HG02840 (cell line): ENCODE measurements around the gene PBX4.

ENCODE experiments used
- ATAC-seq: cut with Tn5 transposase; IDR thresholded peaks from one replicate; pipeline ENCODE4 v1.9.1; 2021; ENCODE audit warnings: mild to moderate bottlenecking, moderate library complexity, moderate number of reproducible peaks; ENCODE audit not compliant: unreplicated experiment, low FRiP score

PBX4 gene

DNA sequence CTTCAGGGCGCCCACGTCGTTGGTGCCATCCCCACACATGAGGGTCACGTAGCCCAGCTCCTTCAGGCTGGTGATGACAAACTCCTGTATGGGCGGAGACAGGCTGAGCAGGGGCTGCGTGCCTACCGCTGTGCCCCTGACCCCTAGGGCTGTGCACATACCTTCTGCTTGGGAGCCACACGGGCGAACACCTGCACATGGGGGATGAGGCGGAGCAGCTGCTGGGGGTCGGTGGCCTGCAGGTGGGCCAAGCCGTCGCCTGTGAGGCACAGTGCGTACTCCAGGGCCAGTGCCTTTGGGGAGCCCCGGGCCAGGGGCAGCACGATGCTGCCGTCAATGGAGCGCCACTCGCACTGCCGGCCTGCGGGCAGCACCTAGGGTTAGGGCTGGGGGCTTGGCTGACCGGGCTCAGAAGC is 31.1 kb upstream of the PBX4 start:
- no peak for ATAC-seq

DNA sequence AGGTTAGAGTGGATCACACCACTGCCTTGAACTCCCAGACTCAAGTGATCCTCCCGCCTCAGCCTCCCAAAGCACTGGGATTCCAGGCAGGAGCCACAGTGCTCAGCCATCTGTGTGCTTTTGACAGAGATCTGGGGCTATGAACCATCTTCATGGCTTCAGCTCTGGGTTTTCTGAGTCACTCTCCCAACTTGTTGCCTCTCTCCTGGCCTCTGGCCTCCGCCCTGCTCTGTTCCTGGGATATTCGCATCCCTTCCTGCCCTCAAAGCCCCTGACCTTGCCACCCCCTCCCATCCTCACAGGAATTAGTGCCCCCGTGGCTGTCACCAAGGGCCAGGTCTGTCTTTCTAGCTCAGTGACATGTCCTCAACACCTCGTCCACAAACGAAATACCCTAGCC is 30.7 kb upstream of the PBX4 start:
- ATAC-seq: no peak

DNA sequence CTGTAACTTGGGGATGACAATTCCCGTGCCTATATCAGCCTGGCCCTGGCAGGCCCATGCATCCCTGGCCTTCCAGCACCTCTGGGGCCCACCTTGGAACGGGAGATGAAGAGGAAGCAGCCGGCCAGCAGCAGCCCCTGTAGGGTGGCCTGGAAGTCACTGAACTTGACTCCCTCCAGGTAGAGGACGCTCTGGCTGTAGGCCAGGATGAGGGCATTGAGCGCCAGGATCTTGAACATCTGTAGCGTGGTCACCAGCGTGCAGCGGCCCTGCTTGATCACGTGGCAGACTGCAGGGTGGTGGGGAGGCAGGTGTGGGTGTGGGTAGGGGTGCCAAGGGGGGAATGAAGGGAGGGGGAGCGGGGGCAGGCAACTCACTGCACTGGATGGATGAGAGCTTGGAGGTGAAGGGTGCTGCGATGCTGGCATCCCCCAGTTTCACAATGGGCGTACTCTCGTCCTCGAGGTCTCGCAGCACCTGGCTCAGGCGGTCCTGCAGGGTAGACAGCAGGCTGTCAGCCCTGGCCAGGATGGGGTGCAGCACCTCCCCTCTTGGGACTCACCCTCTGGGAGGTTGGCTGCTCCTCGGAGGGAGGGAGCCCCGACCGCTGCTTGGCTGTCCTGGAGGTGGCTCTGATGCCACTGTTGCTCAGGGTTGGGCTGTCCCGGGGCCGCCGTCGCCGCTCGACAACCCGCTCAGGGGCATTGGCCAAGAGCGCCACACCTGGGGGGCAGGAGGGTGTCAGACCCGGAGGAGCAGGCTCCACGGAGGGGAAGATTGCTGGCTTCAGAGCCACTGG is 28.7 kb upstream of the PBX4 start:
- ATAC-seq: no peak

DNA sequence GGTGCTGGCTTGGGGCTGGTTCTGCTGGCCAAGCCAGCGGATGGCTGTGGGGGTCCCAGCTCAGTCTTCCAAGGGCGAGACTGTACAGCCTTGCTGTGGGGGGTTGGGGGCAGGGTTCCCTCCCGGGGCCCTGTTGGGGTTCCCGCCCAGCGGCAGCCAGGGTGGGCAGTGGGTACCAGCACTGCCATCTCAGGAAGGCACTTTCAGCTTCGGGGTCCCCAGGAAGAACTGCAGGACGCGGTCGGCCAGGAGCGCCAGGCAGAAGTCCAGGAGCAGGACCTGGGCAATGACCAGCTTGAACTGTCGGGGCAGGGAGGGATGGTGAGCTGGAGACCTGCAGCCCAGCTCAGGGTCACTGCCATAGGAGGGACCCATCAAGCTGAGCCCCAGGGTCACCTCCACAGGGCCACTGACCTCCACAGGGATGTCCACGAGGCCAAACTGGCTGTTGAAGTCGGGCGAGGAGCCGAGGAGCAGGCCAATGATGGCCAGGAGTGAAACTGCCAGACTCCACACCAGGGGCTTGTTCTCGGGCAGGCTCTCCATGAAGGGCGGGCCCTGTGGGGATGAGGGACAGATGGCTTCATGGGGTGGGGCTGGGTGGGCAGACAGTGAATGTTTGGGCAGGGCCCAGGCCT is 26.9 kb upstream of the PBX4 start:
- no peak for ATAC-seq

DNA sequence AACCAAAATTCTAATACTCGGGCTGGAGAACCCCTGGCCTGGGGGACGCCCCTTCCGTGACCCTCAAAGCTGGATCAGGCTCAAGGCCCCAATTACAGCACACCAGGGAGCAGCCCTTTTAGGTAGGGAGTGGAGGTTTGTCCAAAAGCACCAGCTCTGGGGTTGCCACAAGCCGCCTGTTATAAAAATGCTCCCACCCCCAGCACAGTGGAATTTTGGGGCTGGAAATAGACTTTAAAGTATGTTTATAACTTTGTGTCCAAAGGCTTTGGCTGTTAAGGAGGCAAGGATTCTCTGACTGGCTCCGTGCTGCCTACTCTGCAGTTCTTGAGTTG is 25.5 kb upstream of the PBX4 start:
- no peak for ATAC-seq

DNA sequence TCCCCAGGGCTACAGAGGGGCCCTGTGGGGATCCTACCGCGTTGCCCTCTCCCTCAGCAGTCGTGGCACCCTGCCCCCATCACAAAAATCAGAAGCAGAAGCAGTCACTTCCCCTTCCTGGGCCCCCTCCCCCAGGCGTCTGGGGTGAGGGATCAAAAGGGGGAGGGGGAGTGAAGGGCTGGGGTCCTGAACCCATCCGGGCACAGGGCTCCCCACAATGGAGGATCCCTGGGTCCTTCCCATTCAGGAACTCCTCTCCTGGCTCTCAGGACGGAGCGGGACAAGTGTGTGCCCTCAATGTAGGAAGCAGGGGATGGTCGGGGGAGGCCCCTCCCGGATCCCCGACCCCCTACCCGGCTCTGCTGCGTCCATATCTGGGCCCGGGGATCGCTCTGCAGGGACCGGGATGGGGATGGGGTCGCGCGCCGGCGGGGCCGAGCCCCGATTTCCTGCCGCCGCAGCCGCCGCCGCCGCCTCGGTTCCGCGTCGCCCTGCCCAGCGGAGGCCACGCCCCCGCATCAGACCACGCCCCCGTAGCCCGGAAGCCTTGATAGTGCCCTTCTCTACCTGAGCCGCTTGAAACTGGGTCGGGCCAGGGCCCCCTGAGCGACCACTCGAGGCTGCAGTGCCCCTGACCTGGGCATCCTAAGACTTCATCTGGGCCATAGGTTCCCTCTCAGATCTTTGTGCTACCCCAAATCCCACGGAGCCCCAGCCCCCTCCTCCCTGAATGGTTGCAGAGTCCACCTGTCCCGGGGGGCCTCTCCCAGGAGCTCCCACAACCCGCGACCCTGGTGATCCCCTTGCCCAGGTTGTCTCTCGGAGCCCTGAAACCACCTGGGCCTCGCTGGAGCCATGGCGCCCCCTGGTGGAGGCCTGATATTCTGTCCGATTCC is 24.9 kb upstream of the PBX4 start, which contains the start of gene GMIP:
TSS of gene GMIP (minus strand) at position 500 of the 896 bp plus-strand sequence. CDS start at position 372, 128 bp downstream.
- ATAC-seq: peak; percentile 79

DNA sequence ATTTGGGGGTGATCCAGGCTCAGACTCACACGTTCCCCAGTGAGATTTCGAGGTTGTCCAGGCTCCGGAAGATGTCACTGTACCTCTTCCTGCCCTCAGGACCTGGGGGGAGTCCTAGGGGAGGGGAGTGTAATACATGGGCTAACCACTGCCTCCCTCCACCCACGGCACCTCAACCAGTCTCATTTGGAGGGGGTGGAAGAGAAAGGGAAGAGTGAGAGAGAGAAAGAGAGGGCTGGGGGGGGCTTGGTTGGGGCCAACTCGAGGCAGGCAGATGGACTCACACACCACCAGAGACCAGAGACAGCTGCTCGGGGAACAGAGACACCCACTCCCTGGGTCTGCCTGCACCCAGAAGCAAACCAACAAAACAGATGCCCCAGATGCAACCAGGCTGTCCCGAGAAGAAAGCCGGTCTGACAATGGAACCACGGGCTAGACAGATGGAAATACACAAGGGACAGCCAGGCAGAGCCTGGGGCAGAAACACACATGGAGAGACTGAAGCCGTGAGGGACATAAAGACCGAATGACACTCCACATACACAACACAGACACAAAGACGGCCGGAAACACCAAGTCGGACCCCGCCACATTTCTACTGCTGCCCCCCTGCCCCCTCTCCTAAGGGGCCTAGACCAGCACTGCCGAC is 24.1 kb upstream of the PBX4 start:
- peak; percentile 13 for ATAC-seq

DNA sequence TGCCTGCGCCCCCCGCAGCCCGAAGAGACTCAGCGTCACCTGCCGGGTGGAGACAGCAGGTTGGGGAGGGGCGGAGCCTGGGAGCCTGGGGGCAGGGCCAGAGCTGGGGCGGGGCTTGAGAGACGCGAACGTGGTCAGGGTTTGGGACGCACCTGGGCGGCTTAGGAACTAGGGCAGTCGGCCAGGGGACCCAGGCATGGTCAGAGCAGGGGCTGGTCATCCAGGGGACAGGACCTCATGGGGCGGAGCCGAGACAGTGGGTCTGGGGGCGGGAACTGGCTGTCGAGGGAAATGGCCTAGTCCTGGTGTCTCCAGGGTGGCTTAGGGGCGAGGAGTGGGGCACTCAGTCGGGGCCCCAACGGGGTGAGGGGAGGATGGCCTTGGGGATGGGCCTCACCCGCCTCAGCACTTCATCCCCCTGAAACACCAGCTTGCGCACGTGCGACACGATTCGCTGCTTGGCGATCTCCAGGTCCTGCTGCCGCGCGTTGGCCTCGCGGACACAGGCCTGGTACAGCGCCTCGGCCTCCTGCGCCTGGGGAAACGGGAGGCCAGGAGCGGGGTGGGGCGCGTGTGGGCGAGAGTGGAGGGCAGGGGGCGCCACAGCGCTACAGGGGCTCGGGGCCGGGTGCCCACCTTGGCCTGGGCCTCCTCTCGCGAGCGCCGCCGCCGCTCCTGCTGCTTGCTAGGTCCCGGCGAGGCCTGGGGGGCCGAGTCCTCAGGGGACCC is 19.2 kb upstream of the PBX4 start:
- no peak for ATAC-seq

DNA sequence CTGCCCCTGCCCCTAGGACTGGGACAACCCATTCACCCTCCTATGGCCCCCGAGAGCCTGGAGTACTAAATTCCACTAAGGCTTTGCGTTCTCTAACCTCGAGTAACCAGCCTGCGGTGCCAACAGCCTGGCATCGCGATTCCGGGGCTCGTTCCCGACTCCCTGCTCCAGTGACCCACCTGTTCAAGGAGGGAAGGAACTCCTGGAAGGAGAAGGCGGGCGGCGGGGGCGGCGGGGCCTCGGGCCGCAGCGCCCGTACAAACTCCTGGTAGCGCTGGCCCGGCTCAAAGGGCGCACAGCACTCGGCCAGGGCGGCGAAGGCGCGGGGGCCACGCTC is 18.7 kb upstream of the PBX4 start:
- ATAC-seq: no peak

DNA sequence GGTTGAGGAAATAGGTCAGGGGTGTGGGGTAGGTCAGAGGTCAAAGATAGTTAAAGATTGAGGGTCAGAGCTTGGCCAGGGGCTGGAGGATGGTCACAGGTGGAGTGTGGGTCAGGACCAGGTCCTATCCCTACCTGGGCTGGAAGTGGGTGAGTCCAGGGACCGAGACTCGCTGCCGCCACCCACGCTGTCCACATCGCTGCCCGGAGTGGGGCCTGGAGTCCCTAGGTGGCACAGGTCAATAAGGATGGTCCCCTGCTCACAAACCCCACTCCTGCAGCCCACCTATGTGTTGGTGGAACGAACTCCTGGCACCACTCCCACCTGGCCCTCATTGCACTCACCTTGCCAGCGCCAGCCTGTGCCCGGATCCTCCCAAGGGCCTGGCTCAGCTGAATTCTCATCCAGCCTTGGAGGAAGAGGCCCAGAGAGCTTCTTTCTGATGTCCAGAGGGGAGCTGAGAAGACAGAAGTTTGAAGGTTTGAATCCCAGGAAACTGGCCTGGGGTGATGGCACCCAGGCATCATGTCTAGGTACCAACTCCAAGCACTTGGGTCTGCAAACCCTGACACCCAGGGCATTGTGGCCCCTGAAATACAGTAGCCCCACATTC is 18.2 kb upstream of the PBX4 start:
- ATAC-seq: no peak

DNA sequence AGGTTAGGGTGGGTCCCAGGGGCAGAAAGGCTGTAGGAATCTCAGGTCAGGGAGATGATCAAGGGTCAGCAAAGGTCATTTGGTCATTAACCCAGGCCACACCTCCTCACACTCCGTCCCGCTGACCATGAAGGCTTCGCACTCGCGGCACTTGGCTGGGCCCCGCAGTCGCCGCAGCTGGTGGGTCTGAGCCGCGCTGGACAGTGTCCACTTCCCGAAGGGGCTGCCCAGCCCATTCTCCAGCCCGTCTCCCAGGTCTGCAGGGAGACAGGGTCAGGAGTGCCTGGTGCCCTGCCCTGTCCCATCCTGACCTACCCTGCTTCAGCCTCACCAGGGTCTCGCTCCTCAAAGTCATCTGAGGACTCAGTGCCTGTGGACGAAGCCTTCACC is 16.8 kb upstream of the PBX4 start:
- ATAC-seq: no peak

DNA sequence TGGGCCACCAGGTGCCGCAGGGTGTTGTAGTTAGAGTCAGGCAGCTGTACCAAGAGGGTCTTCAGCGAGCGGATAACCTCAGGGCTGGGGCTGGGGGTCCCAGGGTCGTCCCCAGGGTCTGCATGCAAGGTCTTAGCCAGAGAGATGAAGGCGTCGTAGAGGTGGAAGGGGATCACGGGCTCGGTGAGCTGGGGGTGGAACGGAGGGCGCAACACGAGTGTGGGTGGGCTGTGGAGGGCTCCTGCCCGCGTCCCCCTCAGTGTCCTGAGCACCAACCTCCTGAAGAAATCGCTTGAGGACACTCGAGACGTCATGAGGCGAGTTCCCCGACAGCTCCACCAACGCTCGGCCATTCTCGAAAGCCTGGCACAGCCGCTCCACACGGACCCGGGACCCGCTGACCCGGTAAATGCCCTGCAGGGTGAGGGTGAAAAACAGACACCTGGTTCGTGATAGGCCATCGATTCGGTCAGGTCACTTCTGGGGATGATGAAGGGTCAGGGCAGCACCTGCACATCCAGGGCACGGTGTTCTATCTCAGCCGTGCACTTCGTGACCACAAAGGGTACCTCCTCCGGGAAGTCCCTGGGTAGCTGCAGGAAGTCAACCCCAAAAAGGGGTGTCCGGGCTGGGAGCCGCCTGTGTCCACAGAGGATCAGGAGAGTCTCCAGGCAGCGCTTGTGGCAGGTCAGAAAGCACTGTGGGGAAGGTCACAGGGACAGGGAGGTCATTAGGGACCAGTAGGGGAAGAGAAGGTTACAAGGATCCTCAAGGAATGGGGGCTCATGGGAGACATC is 16.2 kb upstream of the PBX4 start:
- no peak for ATAC-seq

DNA sequence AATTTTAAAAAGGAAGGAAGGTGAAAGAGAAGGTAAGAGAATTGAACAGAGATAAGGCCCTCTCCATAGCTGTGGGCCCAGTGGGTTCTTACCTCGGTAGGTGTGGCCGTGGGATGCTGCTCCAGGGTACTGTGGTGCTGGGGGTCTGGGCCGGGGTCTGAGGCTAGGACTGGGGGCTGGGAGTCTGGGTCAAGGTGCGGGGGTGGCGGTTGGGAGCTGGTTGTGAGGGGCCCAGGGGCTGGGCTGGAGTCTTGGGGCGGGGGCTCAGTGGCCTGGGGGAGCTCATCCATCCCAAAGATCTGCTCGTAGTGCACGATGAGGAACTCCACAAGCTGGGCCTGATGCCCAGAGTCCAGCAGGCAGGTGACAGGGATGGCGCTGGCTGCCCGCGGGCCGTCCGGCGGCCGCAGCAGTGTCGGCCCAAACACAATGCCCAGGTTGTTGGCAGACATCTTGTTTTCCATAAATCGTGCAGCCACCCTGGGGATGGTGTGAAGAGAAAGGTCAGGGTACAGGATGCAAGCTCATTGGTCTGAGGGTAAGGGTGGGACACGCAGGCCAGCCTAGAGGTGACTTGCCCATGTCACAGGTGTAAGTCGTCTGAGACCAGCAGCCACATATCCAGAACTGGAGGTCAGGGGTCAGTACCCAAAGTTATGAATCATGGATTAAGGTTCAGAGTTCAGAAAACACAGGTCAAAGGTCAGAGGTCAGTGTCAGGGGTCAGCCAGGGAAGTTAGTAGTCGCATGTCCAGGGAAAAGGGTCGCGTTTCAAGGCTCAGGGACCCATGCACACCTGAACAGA is 15.4 kb upstream of the PBX4 start:
- ATAC-seq: no peak

DNA sequence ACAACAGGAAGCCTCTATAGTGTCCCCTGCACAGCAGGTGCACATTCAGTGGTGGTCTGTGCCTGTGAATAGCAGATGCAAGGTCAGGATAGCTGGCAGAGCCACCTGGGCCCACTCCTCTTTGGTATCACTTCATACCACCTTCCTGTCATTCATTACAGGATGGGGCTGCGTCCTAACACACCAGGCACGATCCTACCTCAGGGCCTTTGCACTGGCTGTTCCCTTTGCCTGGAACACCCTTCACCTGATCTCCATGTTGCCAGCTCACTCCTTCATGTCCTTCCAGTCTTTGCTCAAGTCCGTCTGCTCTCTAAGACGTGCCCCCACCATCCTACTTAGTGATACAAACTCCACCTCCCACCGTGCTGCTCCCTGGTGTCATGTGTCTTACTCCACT is 14.2 kb upstream of the PBX4 start:
- ATAC-seq: no peak

DNA sequence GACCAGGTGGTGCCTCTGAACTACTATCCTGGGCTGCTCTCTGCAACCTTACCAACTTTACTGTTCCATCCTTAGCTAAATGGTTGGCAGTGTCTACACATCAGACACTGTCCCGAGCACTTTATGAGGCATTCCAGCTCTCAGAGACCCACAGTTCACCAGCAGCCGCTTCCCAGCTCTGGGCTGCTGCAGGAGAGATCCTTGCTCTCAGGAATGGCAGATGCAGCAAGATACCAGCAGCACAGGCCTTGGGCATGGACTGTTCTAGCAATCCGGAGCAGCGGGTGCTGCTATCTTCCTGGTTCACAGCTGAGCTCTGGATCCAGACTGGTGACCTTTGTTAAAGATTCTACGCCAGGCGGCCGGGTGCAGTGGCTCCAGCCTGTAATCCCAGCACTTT is 12.9 kb upstream of the PBX4 start:
- ATAC-seq: no peak

DNA sequence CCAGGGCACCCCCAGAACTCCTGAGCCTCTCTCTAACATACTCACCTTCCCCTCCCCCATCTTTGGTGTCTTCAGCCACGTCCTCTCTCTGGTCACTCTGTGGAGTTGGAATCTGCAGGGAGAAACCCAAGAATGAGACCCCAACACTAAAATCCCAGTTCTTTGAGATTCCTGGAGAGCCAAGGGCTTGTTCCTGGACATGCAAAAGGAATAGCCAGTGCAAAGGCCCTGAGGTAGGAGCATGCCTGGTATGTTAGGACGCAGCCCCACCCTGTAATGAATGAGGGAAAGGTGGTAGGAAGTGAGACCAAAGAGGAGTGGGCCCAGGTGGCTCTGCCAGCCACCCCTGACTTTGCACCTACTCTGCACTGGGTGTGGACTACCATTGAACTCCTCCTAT is 11.9 kb upstream of the PBX4 start:
- ATAC-seq: no peak

DNA sequence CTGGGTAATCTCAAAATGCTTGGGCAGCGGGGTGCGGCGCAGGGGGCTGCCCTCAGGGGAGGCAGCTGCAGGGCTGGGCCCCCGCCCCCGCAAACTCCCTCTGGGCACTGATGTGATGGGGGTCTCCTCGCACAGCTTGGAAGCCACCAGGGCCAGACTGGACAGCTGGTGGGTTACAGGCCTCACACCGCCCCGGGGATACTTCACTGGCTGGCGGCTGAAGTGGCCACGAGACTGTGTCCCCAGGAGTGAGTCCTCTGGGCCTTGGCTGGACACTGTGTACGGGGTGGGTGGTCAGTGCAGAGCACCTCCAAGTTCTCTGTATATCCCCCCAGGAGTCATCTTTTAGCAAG is 11.6 kb upstream of the PBX4 start:
- ATAC-seq: no peak

DNA sequence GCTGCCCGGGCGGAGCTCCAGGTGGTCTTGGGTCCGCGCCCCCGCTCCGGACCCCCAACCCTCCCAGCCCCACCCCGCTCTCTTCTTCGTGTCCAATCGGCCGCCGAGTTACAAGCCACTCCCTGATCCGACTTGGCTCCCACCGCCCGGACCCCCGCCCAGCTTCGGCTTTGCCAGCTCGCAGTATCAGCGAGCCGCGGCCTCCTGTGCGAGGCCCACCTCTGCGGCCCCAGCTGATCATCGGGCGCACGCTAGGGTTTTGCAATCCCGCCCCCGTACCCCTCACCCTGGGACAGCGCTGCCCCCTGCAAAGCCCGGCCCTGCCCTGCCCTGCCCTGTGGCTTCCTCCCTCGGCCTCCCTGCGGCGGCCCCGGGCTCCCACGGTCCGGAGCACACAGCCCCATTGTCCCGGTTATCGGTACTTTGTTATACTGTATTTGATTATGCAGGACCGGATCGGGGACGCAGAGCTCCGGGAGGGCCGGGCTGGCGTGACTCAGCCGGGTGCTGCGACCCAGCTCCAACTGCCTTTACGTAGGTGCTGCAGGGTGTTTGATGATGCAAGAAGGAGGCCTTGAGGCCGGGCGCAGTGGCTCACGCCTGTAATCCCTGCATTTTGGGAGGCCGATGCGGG is 10.1 kb upstream of the PBX4 start:
- no peak for ATAC-seq
